Measurements from ENCODE around the gene RNF208.

RNF208 gene

GRCh38 chr9:137172901-137173795 is 48.9 kb downstream of the RNF208 start:
- no peak for DNase-seq

- no peak for DNase-seq
Observed at GRCh38 chr9:137171149-137171900, 50.7 kb downstream of the RNF208 start.

- DNase-seq, result no peak
Observed at GRCh38 chr9:137170486-137171148, 51.4 kb downstream of the RNF208 start.

Data from activated CD4-positive, alpha-beta T cell treated with anti-CD3 and anti-CD28 coated beads, Interleukin-2, amount 50 U/mL, for 1 hour (primary cell).